GM18502 (cell line): ENCODE results near the gene CHRFAM7A.
"Not testable (repeated sequence)": the region's sequence is repeated elsewhere in the genome, so short reads cannot be mapped to it uniquely, and the experiment has no call there.

ENCODE experiments used
- ATAC-seq: cut with Tn5 transposase; IDR thresholded peaks from one replicate; pipeline ENCODE4 v1.9.1; 2021; ENCODE audit warnings: mild to moderate bottlenecking; ENCODE audit not compliant: unreplicated experiment, poor library complexity

Gene CHRFAM7A

DNA sequence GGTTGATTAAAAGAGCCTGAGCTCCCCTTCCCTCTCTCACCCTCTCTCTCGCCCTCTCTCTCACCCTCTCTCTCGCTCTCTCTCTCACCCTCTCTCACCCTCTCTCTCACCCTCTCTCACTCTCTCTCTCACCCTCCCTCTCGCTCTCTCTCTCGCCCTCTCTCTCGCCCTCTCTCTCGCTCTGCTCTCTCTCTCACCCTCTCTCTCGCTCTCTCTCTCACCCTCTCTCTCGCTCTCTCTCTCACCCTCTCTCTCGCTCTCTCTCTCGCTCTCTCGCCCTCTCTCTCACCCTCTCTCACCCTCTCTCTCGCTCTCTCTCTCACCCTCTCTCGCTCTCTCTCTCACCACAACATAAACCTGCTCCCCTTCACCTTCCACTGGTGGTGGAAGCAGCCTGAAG, 67.2 kb downstream of the CHRFAM7A start:
- ATAC-seq: not testable (repeated sequence)

- ATAC-seq: not testable (repeated sequence)
Measured at GRCh38 chr15:30321063-30321462, 72.3 kb downstream of the CHRFAM7A start.

GRCh38 chr15:30315704-30316103, 77.6 kb downstream of the CHRFAM7A start:
- ATAC-seq: not testable (repeated sequence)

- not testable (repeated sequence) for ATAC-seq
Measured at GRCh38 chr15:30310575-30310974, 82.8 kb downstream of the CHRFAM7A start.
